Mucosa of descending colon (tissue), 3 donors: ENCODE data around the gene ERP27. TPM values are rescaled to one million over a fixed set of nuclear protein-coding genes. Genes with fewer than 3 reads are reported as not detected.

Experiments used
- ATAC-seq: fragments of 200-7000 bp; cut with Tn5 transposase; one replicate; pipeline ENCODE4 v1.9.1; 2020; ENCODE audit warnings: mild to moderate bottlenecking, moderate library complexity
- DNase-seq, 3 donors: peaks; one replicate each; pipeline ENCODE4 v3.0.0-alpha.2; 2020
- H3K36me3 ChIP-seq: fragments of 200-600 bp; one replicate; pipeline ENCODE4 v1.8.0; 2021; ENCODE audit warnings: low read depth, mild to moderate bottlenecking
- H3K4me1 ChIP-seq: fragments of 200-600 bp; one replicate; pipeline ENCODE4 v1.8.0; 2021; ENCODE audit warnings: low read depth, mild to moderate bottlenecking
- H3K4me3 ChIP-seq: fragments of 200-600 bp; one replicate; pipeline ENCODE4 v1.8.0; 2021; ENCODE audit warnings: mild to moderate bottlenecking
- H3K9me3 ChIP-seq: fragments of 200-600 bp; one replicate; pipeline ENCODE4 v1.8.0; 2021; ENCODE audit warnings: mild to moderate bottlenecking
- intact Hi-C, 2 donors: fragments of 100-400 bp; cut with DNase I in 1 of 2; cut with micrococcal nuclease in 1 of 2; formaldehyde crosslinking; loops; one replicate each; pipeline versions ENCODE4 v1.11.0 to v1.11.1; 2022; cut with DNase I, micrococcal nuclease
- total RNA-seq, 3 donors: library from RNA; stranded (reverse); fragmentation: NEBNext Ultra II Directional in 2 of 3; extraction: Animal tissue kit (Norgen Biotek cat#: 25700) in 2 of 3; gene quantifications; one replicate each; pipeline versions ENCODE4 v1.2.1 to v1.2.4, GENCODE V29; 2021 to 2023
- TF ChIP-seq, protein P1 (sequence below): fragments of 200-600 bp; IDR thresholded peaks from one replicate; pipeline ENCODE4 v1.8.0; 2022; ENCODE audit warnings: antibody characterized with exemption, mild to moderate bottlenecking
- donor health status: DM: no; HTN: no; CAD: no; lungs with moderate emphysema.
- donor health status: DM: no; HTN: no; CAD: no.
- donor health status: DM: no; HTN: yes; CAD: no.

The ERP27 gene
- total RNA-seq, 3 donors from 2014 or later: 1.4 to 5.6 (median 4.1) TPM

- TF ChIP-seq, protein P1, sequence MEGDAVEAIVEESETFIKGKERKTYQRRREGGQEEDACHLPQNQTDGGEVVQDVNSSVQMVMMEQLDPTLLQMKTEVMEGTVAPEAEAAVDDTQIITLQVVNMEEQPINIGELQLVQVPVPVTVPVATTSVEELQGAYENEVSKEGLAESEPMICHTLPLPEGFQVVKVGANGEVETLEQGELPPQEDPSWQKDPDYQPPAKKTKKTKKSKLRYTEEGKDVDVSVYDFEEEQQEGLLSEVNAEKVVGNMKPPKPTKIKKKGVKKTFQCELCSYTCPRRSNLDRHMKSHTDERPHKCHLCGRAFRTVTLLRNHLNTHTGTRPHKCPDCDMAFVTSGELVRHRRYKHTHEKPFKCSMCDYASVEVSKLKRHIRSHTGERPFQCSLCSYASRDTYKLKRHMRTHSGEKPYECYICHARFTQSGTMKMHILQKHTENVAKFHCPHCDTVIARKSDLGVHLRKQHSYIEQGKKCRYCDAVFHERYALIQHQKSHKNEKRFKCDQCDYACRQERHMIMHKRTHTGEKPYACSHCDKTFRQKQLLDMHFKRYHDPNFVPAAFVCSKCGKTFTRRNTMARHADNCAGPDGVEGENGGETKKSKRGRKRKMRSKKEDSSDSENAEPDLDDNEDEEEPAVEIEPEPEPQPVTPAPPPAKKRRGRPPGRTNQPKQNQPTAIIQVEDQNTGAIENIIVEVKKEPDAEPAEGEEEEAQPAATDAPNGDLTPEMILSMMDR: no peak
- ATAC-seq (peak; percentile 29), DNase-seq (no peak)
- Histone ChIP-seq H3K36me3 (no peaks in the 10 kb centered on the region), H3K4me1 (peaks cover 15% of the 10 kb centered on the region), H3K9me3 (no peaks in the 10 kb centered on the region), H3K4me3 (no peak overlapping the region)
- intact Hi-C loops: no loop called here
Measured at GRCh38 chr12:14946861-14947260, 8.5 kb upstream of the ERP27 start.

DNA sequence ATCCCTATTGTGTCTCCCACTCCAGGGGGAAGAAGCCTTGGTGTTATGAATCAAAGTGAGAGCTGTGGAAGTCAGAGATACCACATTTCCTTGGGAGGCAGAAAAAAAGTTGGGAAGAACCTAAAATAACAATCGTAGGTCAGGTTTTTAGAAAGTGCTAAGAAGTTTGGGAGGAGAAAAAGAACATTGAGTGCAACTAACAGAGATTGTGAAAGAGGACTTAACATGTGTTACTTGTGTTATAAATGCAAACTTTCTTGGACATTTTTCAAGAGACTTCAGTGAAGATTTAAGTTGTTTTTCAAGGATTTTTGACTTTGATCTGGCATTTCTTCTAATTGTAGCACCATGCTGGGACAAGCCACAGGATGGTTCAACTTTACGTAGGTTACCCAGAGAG, 7.8 kb upstream of the ERP27 start:
- intact Hi-C loops: no loop called here
- Histone ChIP-seq H3K9me3 (no peaks in the 10 kb centered on the region), H3K4me1 (peaks cover 11% of the 10 kb centered on the region), H3K4me3 (no peak overlapping the region), H3K36me3 (no peaks in the 10 kb centered on the region)
- ATAC-seq: no peak
- TF ChIP-seq, protein P1: no peak
- DNase-seq: no peak

DNA sequence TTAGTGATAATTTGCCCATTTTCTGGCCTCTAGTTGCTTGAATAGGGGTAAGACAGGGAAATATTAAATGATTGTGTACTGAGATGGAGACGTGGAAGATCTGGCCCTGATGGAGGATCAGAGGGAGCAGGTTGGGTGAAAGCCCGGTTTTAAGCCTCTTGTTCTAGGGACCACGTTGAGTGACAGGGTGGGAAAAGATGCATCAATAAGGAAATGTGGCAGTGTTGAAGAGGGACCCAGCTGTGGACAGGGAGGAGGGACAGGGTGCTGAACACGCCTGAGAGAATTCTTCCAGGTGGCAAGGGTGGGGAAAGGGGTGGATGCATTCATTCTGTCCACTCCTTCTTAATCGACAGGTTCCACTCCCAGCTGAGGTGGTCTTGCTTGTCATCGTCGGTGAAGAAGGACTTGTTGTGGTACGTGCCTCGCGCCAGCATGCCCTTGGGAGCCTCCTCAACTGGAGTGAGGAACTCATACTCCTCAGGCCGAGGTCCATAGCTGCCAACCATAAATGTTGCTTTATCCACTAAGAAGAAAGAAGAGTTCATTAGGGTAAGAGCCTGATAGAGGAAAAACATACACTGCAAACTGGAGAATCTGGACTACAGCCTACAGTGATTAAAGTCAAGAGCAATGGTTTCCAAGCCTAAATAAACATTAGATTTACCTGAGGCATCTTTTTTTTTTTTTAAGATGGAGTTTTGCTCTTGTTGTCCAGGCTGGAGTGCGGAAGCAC, 4.0 kb upstream of the ERP27 start:
- Histone ChIP-seq H3K4me3 (no peak overlapping the region), H3K9me3 (no peaks in the 10 kb centered on the region), H3K36me3 (no peaks in the 10 kb centered on the region), H3K4me1 (no peaks in the 10 kb centered on the region)
- TF ChIP-seq, protein P1: no peak
- intact Hi-C loops: no loop called here
- DNase-seq: no peak
- no peak for ATAC-seq

DNA sequence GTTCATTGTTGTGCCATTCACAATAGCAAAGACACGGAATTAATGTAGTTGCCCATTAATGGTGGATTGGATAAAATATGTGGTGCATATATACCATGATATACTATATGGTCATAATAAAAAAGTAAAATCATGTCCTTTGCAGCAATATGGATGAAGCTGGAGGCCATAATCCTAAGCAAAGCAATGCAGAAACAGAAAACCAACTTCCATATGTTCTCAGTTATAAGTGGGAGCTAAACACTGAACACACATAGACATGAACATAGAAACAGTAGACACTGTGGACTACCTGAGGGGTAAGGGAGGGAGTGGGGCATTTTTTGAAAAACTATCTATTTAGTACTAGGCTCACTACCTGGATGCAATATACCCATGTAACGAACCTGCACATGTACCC, 3.0 kb upstream of the ERP27 start:
- no peak for DNase-seq
- no peak for ATAC-seq
- TF ChIP-seq, protein P1: no peak
- no peaks in the 10 kb centered on the region for H3K9me3 ChIP-seq
- H3K36me3 ChIP-seq: no peaks in the 10 kb centered on the region
- intact Hi-C loops: no loop called here
- no peaks in the 10 kb centered on the region for H3K4me1 ChIP-seq
- H3K4me3 ChIP-seq: no peak overlapping the region

DNA sequence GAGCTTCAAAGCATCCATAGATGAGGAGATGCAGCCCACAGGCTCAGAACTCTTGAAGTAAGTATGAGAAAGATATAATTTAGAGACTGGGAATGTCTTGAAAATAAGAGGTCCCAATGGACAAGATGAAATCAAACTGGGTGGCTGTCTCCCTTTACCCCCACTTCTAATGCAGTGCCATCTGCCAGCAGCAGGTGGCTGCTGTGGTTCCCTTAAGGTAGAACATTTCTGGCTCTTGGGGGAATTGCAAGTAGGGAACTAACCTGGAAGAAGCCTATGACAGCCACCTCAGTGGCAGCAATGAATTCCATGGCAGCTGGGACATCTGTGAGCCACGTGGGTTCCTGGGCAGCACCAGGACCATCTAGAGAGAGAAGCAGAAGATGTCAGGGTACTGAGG, 648 bp downstream of the ERP27 start:
- Histone ChIP-seq H3K36me3 (no peaks in the 10 kb centered on the region), H3K4me1 (peaks cover 10% of the 10 kb centered on the region), H3K9me3 (no peaks in the 10 kb centered on the region), H3K4me3 (no peak overlapping the region)
- intact Hi-C loops: no loop called here
- TF ChIP-seq, protein P1: no peak
- no peak for DNase-seq
- no peak for ATAC-seq

DNA sequence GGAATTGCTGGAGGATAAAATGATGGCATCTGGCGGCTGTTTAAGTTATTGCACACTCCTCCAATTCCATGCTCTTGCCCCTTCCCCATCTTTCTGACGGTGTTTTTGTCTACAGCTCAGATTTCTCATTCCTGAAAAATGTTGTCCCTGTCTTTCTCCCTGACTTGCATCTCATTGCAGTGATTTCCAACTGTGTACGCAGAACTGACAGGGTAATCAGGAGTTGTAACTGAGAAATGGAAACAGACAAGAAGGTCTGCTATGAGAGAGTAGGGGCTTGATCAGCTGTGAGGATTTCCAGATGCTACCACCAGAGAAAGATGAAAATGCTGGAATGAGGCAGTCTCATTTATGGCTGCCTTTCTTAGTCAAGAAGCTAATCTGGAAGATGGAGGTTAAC, 1.3 kb downstream of the ERP27 start:
- peaks cover 10% of the 10 kb centered on the region for H3K4me1 ChIP-seq
- no peak overlapping the region for H3K4me3 ChIP-seq
- no peaks in the 10 kb centered on the region for H3K9me3 ChIP-seq
- DNase-seq: no peak
- H3K36me3 ChIP-seq: no peaks in the 10 kb centered on the region
- intact Hi-C loops: no loop called here
- no peak for ATAC-seq
- TF ChIP-seq, protein P1: no peak
